DMS 273 treated with DMSO at 0.1 percent for 48 hours (cell line): Measurements from ENCODE around the gene NEU1.
"Not testable (repeated sequence)": the region's sequence is repeated elsewhere in the genome, so short reads cannot be mapped to it uniquely, and the experiment has no call there.

ENCODE experiments used
- DNase-seq: peaks from one replicate; lab custom pipeline; 2025; lab: John Stamatoyannopoulos, UW

Gene NEU1

GRCh38 chr6:31862344-31863235 lies at the start of gene NEU1:
Gene NEU1 (minus strand): TSS chr6:31862821. CDS start chr6:31862776, 45 bp downstream.
- DNase-seq, result peak; percentile 99

GRCh38 chr6:31911826-31912585 lies 49.4 kb upstream of the NEU1 start:
- DNase-seq, result no peak

GRCh38 chr6:31909298-31909697 lies 46.7 kb upstream of the NEU1 start:
- DNase-seq, result not testable (repeated sequence)

- DNase-seq, result no peak
Observed at GRCh38 chr6:31908791-31909190, 46.2 kb upstream of the NEU1 start.

GRCh38 chr6:31908255-31908654 lies 45.6 kb upstream of the NEU1 start:
- not testable (repeated sequence) for DNase-seq

GRCh38 chr6:31907158-31907813 lies 44.7 kb upstream of the NEU1 start:
- no peak for DNase-seq

GRCh38 chr6:31906727-31907126 lies 44.1 kb upstream of the NEU1 start:
- DNase-seq, result not testable (repeated sequence)

GRCh38 chr6:31906122-31906521 lies 43.5 kb upstream of the NEU1 start:
- no peak for DNase-seq

- DNase-seq, result no peak
Observed at GRCh38 chr6:31905041-31905440, 42.4 kb upstream of the NEU1 start.

- no peak for DNase-seq
Observed at GRCh38 chr6:31903957-31904356, 41.3 kb upstream of the NEU1 start.

GRCh38 chr6:31901953-31902643 lies 39.5 kb upstream of the NEU1 start, which contains the start of gene ZBTB12:
Gene ZBTB12 (minus strand): TSS chr6:31902086. CDS start chr6:31901305, 781 bp downstream.
- peak; percentile 88 for DNase-seq

- no peak for DNase-seq
Observed at GRCh38 chr6:31901415-31901952, 38.9 kb upstream of the NEU1 start.

- no peak for DNase-seq
Observed at GRCh38 chr6:31900917-31901414, 38.3 kb upstream of the NEU1 start.

GRCh38 chr6:31899882-31900722 lies 37.5 kb upstream of the NEU1 start:
- no peak for DNase-seq

GRCh38 chr6:31899215-31899614 lies 36.6 kb upstream of the NEU1 start:
- no peak for DNase-seq

GRCh38 chr6:31898383-31899011 lies 35.9 kb upstream of the NEU1 start:
- DNase-seq, result peak; percentile 40

GRCh38 chr6:31897612-31898382 lies 35.2 kb upstream of the NEU1 start, which contains the start of gene EHMT2:
Gene EHMT2 (minus strand): TSS chr6:31897698. CDS start chr6:31897677, 21 bp downstream.
- DNase-seq, result peak; percentile 71

- no peak for DNase-seq
Observed at GRCh38 chr6:31896856-31897611, 34.4 kb upstream of the NEU1 start.
